NT2/D1 (cell line): Measurements from ENCODE around the gene GABARAP.

Experiments
- SUZ12 ChIP-seq: IDR thresholded peaks from 2 replicates; pipeline ENCODE4 v1.6.1; 2011; ENCODE audit not compliant: insufficient read length, insufficient read depth; ENCODE audit errors: extremely low read depth
- YY1 ChIP-seq: IDR thresholded peaks from 2 replicates; pipeline ENCODE4 v1.6.1; 2011; ENCODE audit not compliant: insufficient read length, insufficient read depth
- ZNF274 ChIP-seq: IDR thresholded peaks from 2 replicates; pipeline ENCODE4 v1.6.1; 2011; ENCODE audit warnings: mild to moderate bottlenecking, low read depth, low read length

GRCh38 chr17:7221278-7222092, 20.8 kb downstream of the GABARAP start:
- no peak for TF ChIP-seq YY1
- no peak for TF ChIP-seq SUZ12
- TF ChIP-seq ZNF274 = no peak
